ENCODE data around the gene GAS6. TPM values are rescaled to one million over a fixed set of nuclear protein-coding genes. Genes with fewer than 3 reads are reported as not detected.
A peak's percentile ranks its signal among the peaks of the same experiment; 100 is the strongest.

The GAS6 gene
- total RNA-seq, 1 experiment from 2014 or later: 28.1 TPM

GRCh38 chr13:113802090-113802531 is 61.8 kb downstream of the GAS6 start:
- peak; percentile 78 for ATAC-seq
- ChIA-PET POLR2A (no interaction called here), CTCF (no interaction called here)
- Histone ChIP-seq H3K27me3 (ENCODE audit: control insufficient read depth, insufficient read depth, low read length) (no peaks in the 10 kb centered on the region), H3K4me3 (ENCODE audit: low read depth in 2 of 2, low read length in 2 of 2) (no peak overlapping the region), H3K4me1 (ENCODE audit: control insufficient read depth, insufficient read depth, low read length) (no peaks in the 10 kb centered on the region), H3K36me3 (ENCODE audit: control insufficient read depth, insufficient read depth, low read length) (no peaks in the 10 kb centered on the region), H3K9me3 (ENCODE audit: control insufficient read depth, insufficient read depth, low read depth, low read length) (no peaks in the 10 kb centered on the region), H3K27ac (ENCODE audit: low read length) (no peak overlapping the region)
- no peak for DNase-seq (ENCODE audit: low read depth, low spot score)
- TF ChIP-seq, protein P1, sequence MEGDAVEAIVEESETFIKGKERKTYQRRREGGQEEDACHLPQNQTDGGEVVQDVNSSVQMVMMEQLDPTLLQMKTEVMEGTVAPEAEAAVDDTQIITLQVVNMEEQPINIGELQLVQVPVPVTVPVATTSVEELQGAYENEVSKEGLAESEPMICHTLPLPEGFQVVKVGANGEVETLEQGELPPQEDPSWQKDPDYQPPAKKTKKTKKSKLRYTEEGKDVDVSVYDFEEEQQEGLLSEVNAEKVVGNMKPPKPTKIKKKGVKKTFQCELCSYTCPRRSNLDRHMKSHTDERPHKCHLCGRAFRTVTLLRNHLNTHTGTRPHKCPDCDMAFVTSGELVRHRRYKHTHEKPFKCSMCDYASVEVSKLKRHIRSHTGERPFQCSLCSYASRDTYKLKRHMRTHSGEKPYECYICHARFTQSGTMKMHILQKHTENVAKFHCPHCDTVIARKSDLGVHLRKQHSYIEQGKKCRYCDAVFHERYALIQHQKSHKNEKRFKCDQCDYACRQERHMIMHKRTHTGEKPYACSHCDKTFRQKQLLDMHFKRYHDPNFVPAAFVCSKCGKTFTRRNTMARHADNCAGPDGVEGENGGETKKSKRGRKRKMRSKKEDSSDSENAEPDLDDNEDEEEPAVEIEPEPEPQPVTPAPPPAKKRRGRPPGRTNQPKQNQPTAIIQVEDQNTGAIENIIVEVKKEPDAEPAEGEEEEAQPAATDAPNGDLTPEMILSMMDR (IDR thresholded peaks at IDR 0.05): no peak
- TF ChIP-seq TCF7L2 (IDR thresholded peaks at IDR 0.05; ENCODE audit: low read depth, low read length) (no peak), POLR2AphosphoS5 (IDR thresholded peaks at IDR 0.05; ENCODE audit: low read depth, low read length) (no peak), SIN3A (IDR thresholded peaks at IDR 0.05; ENCODE audit: borderline replicate concordance, insufficient read depth, low read depth, low read length) (no peak)
- in situ Hi-C loops (cut with HindIII; ENCODE audit: low pct_unique_long_range_greater_than_20kb, low sequenced_read_pairs): no loop called here
- BruUV-seq (replicated peaks): no TSS peak
- intact Hi-C loops (cut with micrococcal nuclease; ENCODE audit: unreplicated experiment): no loop called here

GRCh38 chr13:113801289-113801961 is 62.5 kb downstream of the GAS6 start:
- Histone ChIP-seq H3K4me1 (ENCODE audit: control insufficient read depth, insufficient read depth, low read length) (no peaks in the 10 kb centered on the region), H3K9me3 (ENCODE audit: control insufficient read depth, insufficient read depth, low read depth, low read length) (no peaks in the 10 kb centered on the region), H3K27me3 (ENCODE audit: control insufficient read depth, insufficient read depth, low read length) (no peaks in the 10 kb centered on the region), H3K4me3 (ENCODE audit: low read depth in 2 of 2, low read length in 2 of 2) (no peak overlapping the region), H3K27ac (ENCODE audit: low read length) (no peak overlapping the region), H3K36me3 (ENCODE audit: control insufficient read depth, insufficient read depth, low read length) (no peaks in the 10 kb centered on the region)
- ChIA-PET CTCF (no interaction called here), POLR2A (no interaction called here)
- intact Hi-C loops (cut with micrococcal nuclease; ENCODE audit: unreplicated experiment): no loop called here
- no peak for ATAC-seq
- BruUV-seq (replicated peaks): no TSS peak
- TF ChIP-seq TCF7L2 (IDR thresholded peaks at IDR 0.05; ENCODE audit: low read depth, low read length): no peak
- TF ChIP-seq, protein P1 (IDR thresholded peaks at IDR 0.05): no peak
- TF ChIP-seq SIN3A (IDR thresholded peaks at IDR 0.05; ENCODE audit: borderline replicate concordance, insufficient read depth, low read depth, low read length): no peak
- TF ChIP-seq, protein P2, sequence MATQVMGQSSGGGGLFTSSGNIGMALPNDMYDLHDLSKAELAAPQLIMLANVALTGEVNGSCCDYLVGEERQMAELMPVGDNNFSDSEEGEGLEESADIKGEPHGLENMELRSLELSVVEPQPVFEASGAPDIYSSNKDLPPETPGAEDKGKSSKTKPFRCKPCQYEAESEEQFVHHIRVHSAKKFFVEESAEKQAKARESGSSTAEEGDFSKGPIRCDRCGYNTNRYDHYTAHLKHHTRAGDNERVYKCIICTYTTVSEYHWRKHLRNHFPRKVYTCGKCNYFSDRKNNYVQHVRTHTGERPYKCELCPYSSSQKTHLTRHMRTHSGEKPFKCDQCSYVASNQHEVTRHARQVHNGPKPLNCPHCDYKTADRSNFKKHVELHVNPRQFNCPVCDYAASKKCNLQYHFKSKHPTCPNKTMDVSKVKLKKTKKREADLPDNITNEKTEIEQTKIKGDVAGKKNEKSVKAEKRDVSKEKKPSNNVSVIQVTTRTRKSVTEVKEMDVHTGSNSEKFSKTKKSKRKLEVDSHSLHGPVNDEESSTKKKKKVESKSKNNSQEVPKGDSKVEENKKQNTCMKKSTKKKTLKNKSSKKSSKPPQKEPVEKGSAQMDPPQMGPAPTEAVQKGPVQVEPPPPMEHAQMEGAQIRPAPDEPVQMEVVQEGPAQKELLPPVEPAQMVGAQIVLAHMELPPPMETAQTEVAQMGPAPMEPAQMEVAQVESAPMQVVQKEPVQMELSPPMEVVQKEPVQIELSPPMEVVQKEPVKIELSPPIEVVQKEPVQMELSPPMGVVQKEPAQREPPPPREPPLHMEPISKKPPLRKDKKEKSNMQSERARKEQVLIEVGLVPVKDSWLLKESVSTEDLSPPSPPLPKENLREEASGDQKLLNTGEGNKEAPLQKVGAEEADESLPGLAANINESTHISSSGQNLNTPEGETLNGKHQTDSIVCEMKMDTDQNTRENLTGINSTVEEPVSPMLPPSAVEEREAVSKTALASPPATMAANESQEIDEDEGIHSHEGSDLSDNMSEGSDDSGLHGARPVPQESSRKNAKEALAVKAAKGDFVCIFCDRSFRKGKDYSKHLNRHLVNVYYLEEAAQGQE (IDR thresholded peaks at IDR 0.05; ENCODE audit: insufficient read depth in 1 of 2, low read depth in 2 of 2, low read length in 1 of 2): no peak
- no peak for TF ChIP-seq POLR2AphosphoS5 (IDR thresholded peaks at IDR 0.05; ENCODE audit: low read depth, low read length)
- in situ Hi-C loops (cut with HindIII; ENCODE audit: low pct_unique_long_range_greater_than_20kb, low sequenced_read_pairs): no loop called here
- DNase-seq (ENCODE audit: low read depth, low spot score): no peak
